HepG2 (cell line): ENCODE results near the gene SPECC1L. TPM values are rescaled to one million over a fixed set of nuclear protein-coding genes. Genes with fewer than 3 reads are reported as not detected.
"Not testable (repeated sequence)": the region's sequence is repeated elsewhere in the genome, so short reads cannot be mapped to it uniquely, and the experiment has no call there.

Source experiments
- ATAC-seq: fragments of 200-7000 bp; cut with Tn5 transposase; 3 replicates; pipeline ENCODE4 v1.9.1; 2020; ENCODE audit warnings: mild to moderate bottlenecking, moderate library complexity
- BruUV-seq: library from RNA; stranded (reverse); fragments of 400-500 nt; replicated peaks from 2 replicates; lab custom pipeline; 2021; lab: Mats Ljungman, UMichigan
- CTCF ChIA-PET: fragments of 300-600 bp; formaldehyde crosslinking; extraction: SDS; loops from one replicate; lab custom pipeline; 2021; ENCODE audit warnings: low total read pairs, inconsistent platforms, low intra/inter-chr PET ratio; lab: Yijun Ruan, JAX
- POLR2A ChIA-PET: fragments of 350-600 bp; sonication (Branson Sonifier 250); formaldehyde crosslinking; loops from one replicate; lab custom pipeline; 2020; ENCODE audit warnings: antibody characterized with exemption, inconsistent platforms; lab: Yijun Ruan, JAX
- DNase-seq: peaks from one replicate; pipeline ENCODE4 v3.0.0-alpha.2; 2015; ENCODE audit warnings: low spot score
- FAIRE-seq: peaks from 3 replicates; lab custom pipeline; 2011; peaks lifted over from hg19 to GRCh38; lab: Jason Lieb, UNC
- H2AFZ ChIP-seq: one replicate; pipeline ENCODE4 v1.6.1; 2011; ENCODE audit warnings: low read length, inconsistent platforms
- H3K27ac ChIP-seq: fragments of 300-600 bp; 3 replicates; pipeline ENCODE4 v1.8.0; 2011; ENCODE audit warnings: mixed run types, mild to moderate bottlenecking, mixed read lengths, low read length, inconsistent platforms; ENCODE audit not compliant: insufficient read depth; ENCODE audit errors: extremely low read length
- H3K27me3 ChIP-seq, 2 experiments: fragments of 200-600 bp in 1 of 2; 2 replicates in 1 of 2; 3 replicates in 1 of 2; pipeline versions ENCODE4 v1.6.0 to v1.8.0; 2011; ENCODE audit warnings: low read length in 2 of 2, mild to moderate bottlenecking in 2 of 2, moderate library complexity in 2 of 2, inconsistent platforms in 1 of 2; ENCODE audit not compliant: insufficient read depth in 2 of 2, control insufficient read depth in 1 of 2
- H3K36me3 ChIP-seq, 2 experiments: fragments of 200-600 bp in 1 of 2; replicated peaks in 1 of 2; 2 replicates in 1 of 2; 3 replicates in 1 of 2; pipeline versions ENCODE4 v1.5.1 to v1.8.0; 2011; ENCODE audit warnings: low read length in 2 of 2, inconsistent platforms in 1 of 2; ENCODE audit not compliant: insufficient read depth in 2 of 2, control insufficient read depth in 1 of 2
- H3K4me1 ChIP-seq: 2 replicates; pipeline ENCODE4 v1.5.1; 2012; ENCODE audit warnings: low read length, inconsistent platforms; ENCODE audit not compliant: insufficient read depth
- H3K4me2 ChIP-seq: 2 replicates; pipeline ENCODE4 v1.6.0; 2011; ENCODE audit warnings: low read depth, low read length, inconsistent platforms
- H3K4me3 ChIP-seq, 3 experiments: fragments of 200-600 bp in 1 of 3; sonication (generic), shearing (Covaris generic) in 1 of 3; replicated peaks in 1 of 3; 2 replicates each; pipeline ENCODE4 v1.5.1; 2011 to 2016; ENCODE audit warnings: low read length in 3 of 3, inconsistent platforms in 2 of 3, low read depth in 2 of 3, mild to moderate bottlenecking in 2 of 3, control low read depth in 1 of 3, mixed read lengths in 1 of 3; ENCODE audit not compliant: insufficient read depth in 1 of 3
- H3K79me2 ChIP-seq: one replicate; pipeline ENCODE4 v1.6.1; 2011; ENCODE audit warnings: low read length, inconsistent platforms; ENCODE audit not compliant: insufficient read depth
- H3K9ac ChIP-seq: 2 replicates; pipeline ENCODE4 v1.6.0; 2011; ENCODE audit warnings: mild to moderate bottlenecking, low read depth, low read length, inconsistent platforms; ENCODE audit not compliant: insufficient read depth
- H3K9me3 ChIP-seq: 2 replicates; pipeline ENCODE4 v1.5.1; 2012; ENCODE audit warnings: mild to moderate bottlenecking, low read length
- H4K20me1 ChIP-seq: 2 replicates; pipeline ENCODE4 v1.6.0; 2011; ENCODE audit warnings: inconsistent platforms, mild to moderate bottlenecking, low read length, moderate library complexity; ENCODE audit not compliant: insufficient read depth
- AGO2 ChIP-seq: fragments of 200-400 bp; formaldehyde crosslinking; optimal IDR thresholded peaks from 2 replicates; pipeline ENCODE3; 2017; ENCODE audit warnings: mild to moderate bottlenecking, low read depth, low read length, moderate library complexity
- CERS6 ChIP-seq: sonication (generic); formaldehyde crosslinking; IDR thresholded peaks from 2 replicates; pipeline ENCODE4 v1.5.0; 2020; ENCODE audit warnings: missing genetic modification reagents
- CTCF ChIP-seq: sonication (generic); formaldehyde crosslinking; IDR thresholded peaks from 2 replicates; pipeline ENCODE4 v1.5.0; 2020; ENCODE audit warnings: mild to moderate bottlenecking, missing genetic modification reagents, moderate library complexity
- ELF4 ChIP-seq: sonication (generic); formaldehyde crosslinking; IDR thresholded peaks from 2 replicates; pipeline ENCODE4 v1.5.0; 2020; ENCODE audit warnings: missing genetic modification reagents, mild to moderate bottlenecking, moderate library complexity, borderline replicate concordance
- HNRNPLL ChIP-seq: fragments of 200-400 bp; formaldehyde crosslinking; IDR thresholded peaks from 2 replicates; pipeline ENCODE4 v1.6.1; 2017; ENCODE audit warnings: mild to moderate bottlenecking, low read depth, low read length; ENCODE audit not compliant: poor library complexity, severe bottlenecking
- LCORL ChIP-seq, 2 experiments: fragments of 450-650 bp in 1 of 2; sonication (generic) in 1 of 2; formaldehyde crosslinking in 1 of 2; IDR thresholded peaks; 2 replicates each; pipeline versions ENCODE4 v1.5.0 to v1.6.1; 2017 to 2020; ENCODE audit warnings: antibody characterized with exemption in 1 of 2, missing genetic modification reagents in 1 of 2
- MYC ChIP-seq: sonication (generic); formaldehyde crosslinking; IDR thresholded peaks from 2 replicates; pipeline ENCODE4 v1.9.0; 2021; ENCODE audit warnings: missing genetic modification reagents, borderline replicate concordance
- PPARG ChIP-seq: conservative IDR thresholded peaks from 2 replicates; pipeline ENCODE4 v1.6.1; 2016; ENCODE audit warnings: missing biosample characterization, missing genetic modification reagents
- TFAP4 ChIP-seq: sonication (generic); IDR thresholded peaks from 2 replicates; pipeline ENCODE4 v1.6.1; 2016; ENCODE audit warnings: low read depth, borderline replicate concordance
- YY1 ChIP-seq: IDR thresholded peaks from 2 replicates; pipeline ENCODE4 v1.6.1; 2011; ENCODE audit warnings: low read length, low read depth, moderate library complexity, mild to moderate bottlenecking; ENCODE audit not compliant: insufficient read depth, insufficient replicate concordance
- ZNF362 ChIP-seq: sonication (generic); formaldehyde crosslinking; IDR thresholded peaks from 2 replicates; pipeline ENCODE4 v1.4.0; 2020; ENCODE audit warnings: missing genetic modification reagents, mild to moderate bottlenecking, borderline replicate concordance
- ZNF713 ChIP-seq: sonication (generic); formaldehyde crosslinking; IDR thresholded peaks from 2 replicates; pipeline ENCODE4 v1.4.0; 2020; ENCODE audit warnings: mild to moderate bottlenecking, missing genetic modification reagents
- ZNF879 ChIP-seq: sonication (generic); formaldehyde crosslinking; IDR thresholded peaks from 2 replicates; pipeline ENCODE4 v1.8.1; 2023; ENCODE audit warnings: missing genetic modification reagents
- WGBS: methylation state at CpG from one replicate; pipeline ENCODE4 v1.1.6; 2017; ENCODE audit warnings: low lambda C conversion rate; 5-methylcytosine and 5-hydroxymethylcytosine counted together
- in situ Hi-C: cut with HindIII; loops from 2 replicates; pipeline ENCODE4 v1.10.0; 2017; ENCODE audit warnings: low pct_unique_long_range_greater_than_20kb; ENCODE audit not compliant: extremely low pct_ligation_motif_present
- intact Hi-C: fragments of 100-400 bp; cut with micrococcal nuclease; formaldehyde crosslinking; loops from one replicate; pipeline ENCODE4 v1.10.0; 2022; ENCODE audit not compliant: unreplicated experiment
- polyA plus RNA-seq, 8 experiments: library from polyadenylated mRNA; depleted of rRNA in 3 of 8; stranded (reverse) in 7 of 8; unstranded in 1 of 8; fragments of >200 nt; fragmentation: Illumina TruSeq in 4 of 8; extraction: Trizol in 4 of 8; gene quantifications; 2 replicates each; pipeline versions ENCODE4 v1.2.1 to v1.2.3, GENCODE V29; 2011 to 2016; ENCODE audit warnings: low read depth in 4 of 8, missing spikeins in 1 of 8, mixed read lengths in 1 of 8; ENCODE audit not compliant: insufficient read depth in 1 of 8
- total RNA-seq, 5 experiments: library from RNA; depleted of rRNA; stranded (reverse); fragments of >200 nt; fragmentation: Illumina TruSeq; extraction: Trizol; gene quantifications; 2 replicates each; pipeline ENCODE4 v1.2.3, GENCODE V29; 2016; ENCODE audit warnings: low read depth in 1 of 5

The SPECC1L gene
- total and polyA plus RNA-seq, 2 of the 13 experiments (the other 11 are each of a cell fraction or from before 2014, with no cell fraction given) = 14.1 to 30.3 TPM

- ChIA-PET POLR2A (no interaction called here), CTCF (no interaction called here)
- TF ChIP-seq ZNF879 (CRISPR knock-in tag) (no peak), MYC (CRISPR knock-in tag) (no peak), YY1 (no peak), CTCF (no peak), ELF4 (CRISPR knock-in tag) (no peak), TFAP4 (no peak), HNRNPLL (no peak), CERS6 (no peak), ZNF713 (no peak), AGO2 (no peak), PPARG (CRISPR knock-in tag) (no peak), ZNF362 (no peak), LCORL (IDR thresholded peaks at IDR 0.05) (no peak), LCORL (CRISPR knock-in tag; IDR thresholded peaks at IDR 0.05) (no peak)
- Histone ChIP-seq H3K79me2 (no peaks in the 10 kb centered on the region), H3K4me2 (no peak overlapping the region), H3K27ac (no peak overlapping the region), H3K9ac (no peak overlapping the region), H3K9me3 (no peaks in the 10 kb centered on the region), H3K4me1 (peaks cover 32% of the 10 kb centered on the region), H3K36me3 (no peaks in the 10 kb centered on the region), H3K27me3 (no peaks in the 10 kb centered on the region), H4K20me1 (no peaks in the 10 kb centered on the region), H3K4me3 (no peak overlapping the region), H2AFZ (no peak overlapping the region)
- over 99% methylated on average over 6 of the region's 6 CpGs for WGBS
- in situ Hi-C loops (no loop called here), intact Hi-C loops (loop anchor here (10.0 kb wide), 1 partner anchor 286 kb away; no protein-coding TSS in a partner anchor)
- FAIRE-seq (no peak), DNase-seq (no peak), ATAC-seq (no peak)
- no TSS peak for BruUV-seq
These were observed 30.2 kb upstream of the SPECC1L start for GRCh38 chr22:24240381-24240780.

- H4K20me1 ChIP-seq, H3K9ac ChIP-seq, POLR2A ChIA-PET, CTCF ChIA-PET, H3K27me3 ChIP-seq, BruUV-seq, in situ Hi-C loops, H3K36me3 ChIP-seq, H3K4me2 ChIP-seq, H3K79me2 ChIP-seq, H3K9me3 ChIP-seq, FAIRE-seq, H2AFZ ChIP-seq, H3K4me3 ChIP-seq, ATAC-seq, DNase-seq, H3K27ac ChIP-seq: not testable (repeated sequence)
- intact Hi-C loops = loop anchor here (10.0 kb wide), 1 partner anchor 286 kb away; no protein-coding TSS in a partner anchor
- WGBS = 80% methylated on average over 9 of the region's 9 CpGs
- H3K4me1 ChIP-seq = peaks cover 38% of the 10 kb centered on the region
These were observed 29.5 kb upstream of the SPECC1L start for GRCh38 chr22:24240985-24241692.
